ENCODE results near the gene GLIS1. TPM values are rescaled to one million over a fixed set of nuclear protein-coding genes. Genes with fewer than 3 reads are reported as not detected.

GLIS1 gene
- total RNA-seq, 1 donor from 2014 or later = not detected

- Histone ChIP-seq H3K4me1 (no peaks in the 10 kb centered on the region), H3K27me3 (no peaks in the 10 kb centered on the region), H3K9me3 (no peaks in the 10 kb centered on the region), H3K27ac (no peak overlapping the region), H3K36me3 (no peaks in the 10 kb centered on the region), H3K4me3 (no peak overlapping the region)
- no peak for DNase-seq (ENCODE audit: low spot score in 2 of 2)
- intact Hi-C loops (cut with DNase I) = no loop called here
- TF ChIP-seq, protein P1, sequence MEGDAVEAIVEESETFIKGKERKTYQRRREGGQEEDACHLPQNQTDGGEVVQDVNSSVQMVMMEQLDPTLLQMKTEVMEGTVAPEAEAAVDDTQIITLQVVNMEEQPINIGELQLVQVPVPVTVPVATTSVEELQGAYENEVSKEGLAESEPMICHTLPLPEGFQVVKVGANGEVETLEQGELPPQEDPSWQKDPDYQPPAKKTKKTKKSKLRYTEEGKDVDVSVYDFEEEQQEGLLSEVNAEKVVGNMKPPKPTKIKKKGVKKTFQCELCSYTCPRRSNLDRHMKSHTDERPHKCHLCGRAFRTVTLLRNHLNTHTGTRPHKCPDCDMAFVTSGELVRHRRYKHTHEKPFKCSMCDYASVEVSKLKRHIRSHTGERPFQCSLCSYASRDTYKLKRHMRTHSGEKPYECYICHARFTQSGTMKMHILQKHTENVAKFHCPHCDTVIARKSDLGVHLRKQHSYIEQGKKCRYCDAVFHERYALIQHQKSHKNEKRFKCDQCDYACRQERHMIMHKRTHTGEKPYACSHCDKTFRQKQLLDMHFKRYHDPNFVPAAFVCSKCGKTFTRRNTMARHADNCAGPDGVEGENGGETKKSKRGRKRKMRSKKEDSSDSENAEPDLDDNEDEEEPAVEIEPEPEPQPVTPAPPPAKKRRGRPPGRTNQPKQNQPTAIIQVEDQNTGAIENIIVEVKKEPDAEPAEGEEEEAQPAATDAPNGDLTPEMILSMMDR (IDR thresholded peaks at IDR 0.05) = no peak
Measured at GRCh38 chr1:53588053-53588779, 150.7 kb downstream of the GLIS1 start.

DNA sequence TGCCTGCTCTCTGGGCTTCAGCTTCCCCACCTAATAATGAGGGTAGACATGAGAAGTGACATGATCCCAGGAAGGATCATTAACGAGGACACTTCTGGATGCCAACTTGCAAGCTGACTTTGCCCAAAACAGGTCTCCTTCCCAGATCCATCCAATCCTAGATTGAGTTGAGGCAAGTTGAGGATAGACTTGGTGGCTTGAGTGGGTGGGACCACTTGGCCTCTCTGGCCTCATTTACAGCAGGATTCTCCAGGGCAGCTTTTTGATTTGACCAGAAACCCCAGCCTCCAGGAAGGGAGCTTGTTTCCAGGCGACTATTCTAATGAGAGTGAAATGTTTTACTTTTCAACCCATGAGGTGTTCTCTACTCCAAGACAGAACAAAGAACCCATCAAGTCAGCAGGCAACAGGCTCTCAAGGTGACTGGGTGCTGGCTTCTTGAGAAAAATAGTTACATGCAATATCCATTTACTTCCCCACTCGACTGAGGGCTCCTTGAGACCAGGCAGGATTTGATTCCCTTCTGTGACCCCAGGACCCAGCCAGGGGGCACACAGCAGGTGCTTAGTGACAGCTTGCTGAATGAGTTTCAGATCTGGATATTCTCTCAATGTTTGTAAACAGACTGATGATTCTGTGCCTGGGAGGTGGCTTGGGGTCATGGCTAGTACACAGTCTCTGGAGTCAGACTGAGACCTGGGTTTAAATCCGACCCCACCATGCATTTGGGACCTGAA is 151.5 kb downstream of the GLIS1 start:
- DNase-seq (ENCODE audit: low spot score in 2 of 2) = no peak
- Histone ChIP-seq H3K4me3 (no peak overlapping the region), H3K4me1 (no peaks in the 10 kb centered on the region), H3K9me3 (no peaks in the 10 kb centered on the region), H3K27ac (no peak overlapping the region), H3K36me3 (no peaks in the 10 kb centered on the region), H3K27me3 (no peaks in the 10 kb centered on the region)
- TF ChIP-seq, protein P1 (IDR thresholded peaks at IDR 0.05) = no peak
- intact Hi-C loops (cut with DNase I) = no loop called here

DNA sequence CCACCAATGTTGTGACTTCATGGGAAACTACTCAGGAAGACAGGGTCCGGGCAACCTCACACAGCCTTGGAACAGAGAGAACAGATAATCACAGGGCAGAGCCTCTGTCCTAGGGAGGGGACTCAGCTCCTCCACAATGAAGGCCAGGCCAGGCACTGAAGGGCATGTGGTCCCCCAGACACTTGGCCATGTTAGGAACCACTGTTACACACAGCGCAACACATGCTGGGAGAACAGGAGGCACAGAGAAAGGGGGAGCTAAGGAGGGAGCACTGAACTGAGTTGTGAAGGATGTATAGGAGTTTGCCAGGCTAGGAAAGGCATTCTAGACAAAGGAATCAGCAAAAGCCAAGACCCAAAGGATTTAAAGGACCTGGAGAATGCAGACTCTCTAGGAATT is 152.2 kb downstream of the GLIS1 start:
- Histone ChIP-seq H3K27ac (no peak overlapping the region), H3K4me3 (no peak overlapping the region), H3K27me3 (no peaks in the 10 kb centered on the region), H3K36me3 (no peaks in the 10 kb centered on the region), H3K4me1 (no peaks in the 10 kb centered on the region), H3K9me3 (no peaks in the 10 kb centered on the region)
- TF ChIP-seq, protein P1 (IDR thresholded peaks at IDR 0.05) = no peak
- intact Hi-C loops (cut with DNase I) = no loop called here
- no peak for DNase-seq (ENCODE audit: low spot score in 2 of 2)

- Histone ChIP-seq H3K27me3 (no peaks in the 10 kb centered on the region), H3K4me3 (no peak overlapping the region), H3K4me1 (no peaks in the 10 kb centered on the region), H3K9me3 (no peaks in the 10 kb centered on the region), H3K27ac (no peak overlapping the region), H3K36me3 (no peaks in the 10 kb centered on the region)
- TF ChIP-seq, protein P1 (IDR thresholded peaks at IDR 0.05) = no peak
- DNase-seq (ENCODE audit: low spot score in 2 of 2) = no peak
- intact Hi-C loops (cut with DNase I) = no loop called here
Measured at GRCh38 chr1:53585565-53585964, 153.4 kb downstream of the GLIS1 start.

DNA sequence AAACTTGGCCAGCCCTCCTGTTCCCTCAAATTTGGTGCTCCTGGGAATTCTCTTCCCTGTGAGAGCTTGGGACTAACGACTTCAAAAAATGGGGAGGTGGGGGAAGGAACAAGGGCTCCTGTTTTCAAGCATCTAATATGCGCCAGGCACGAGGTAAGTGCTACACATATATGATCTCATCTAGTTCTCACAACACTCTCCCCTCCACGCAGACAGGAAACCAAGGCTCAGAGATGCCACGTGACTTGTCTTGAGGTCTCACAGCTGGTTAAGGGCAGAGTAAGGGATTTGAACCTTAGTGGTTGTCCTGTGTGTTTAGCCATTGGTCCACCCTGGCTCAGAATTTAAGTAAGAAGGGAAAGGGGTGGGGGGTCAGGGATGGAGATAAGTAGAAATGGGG is 153.8 kb downstream of the GLIS1 start:
- H3K9me3 ChIP-seq = no peaks in the 10 kb centered on the region
- H3K4me3 ChIP-seq = no peak overlapping the region
- peak in 1 of 2 donors; percentile 48 for DNase-seq (ENCODE audit: low spot score in 2 of 2)
- intact Hi-C loops (cut with DNase I) = no loop called here
- no peaks in the 10 kb centered on the region for H3K27me3 ChIP-seq
- TF ChIP-seq, protein P1 (IDR thresholded peaks at IDR 0.05) = no peak
- H3K36me3 ChIP-seq = no peaks in the 10 kb centered on the region
- no peaks in the 10 kb centered on the region for H3K4me1 ChIP-seq
- no peak overlapping the region for H3K27ac ChIP-seq
